GM12878 (cell line): ENCODE data around the gene RHOB. TPM values are rescaled to one million over a fixed set of nuclear protein-coding genes. Genes with fewer than 3 reads are reported as not detected.

Source experiments
- ATAC-seq: fragments of 200-7000 bp; cut with Tn5 transposase; 3 replicates; pipeline ENCODE4 v1.9.1; 2020; ENCODE audit warnings: mild to moderate bottlenecking, moderate library complexity
- BruUV-seq: library from RNA; stranded (reverse); fragments of 400-500 nt; replicated peaks from 2 replicates; lab custom pipeline; 2021; lab: Mats Ljungman, UMichigan
- CTCF ChIA-PET: fragments of 300-600 bp; sonication (Branson Sonifier 250); formaldehyde crosslinking; extraction: SDS; loops from one replicate; lab custom pipeline; 2021; ENCODE audit warnings: inconsistent platforms; lab: Yijun Ruan, JAX
- POLR2A ChIA-PET: fragments of 350-600 bp; formaldehyde crosslinking; extraction: SDS; loops from one replicate; lab custom pipeline; 2021; ENCODE audit warnings: inconsistent platforms; lab: Charles Lee
- RAD21 ChIA-PET: fragments of 300-600 bp; sonication (Branson Sonifier 250); formaldehyde crosslinking; loops from one replicate; lab custom pipeline; 2023; ENCODE audit warnings: antibody characterized with exemption; ENCODE audit not compliant: unreplicated experiment; lab: Charles Lee
- SMC1A ChIA-PET: fragments of 300-600 bp; sonication (Branson Sonifier 250); formaldehyde crosslinking; loops from one replicate; lab custom pipeline; 2023; ENCODE audit not compliant: unreplicated experiment, uncharacterized antibody; lab: Charles Lee
- DNase-seq: peaks from one replicate; pipeline ENCODE4 v3.0.0-alpha.2; 2011; ENCODE audit warnings: low read depth, low spot score
- FAIRE-seq: peaks from 3 replicates; lab custom pipeline; 2011; peaks lifted over from hg19 to GRCh38; lab: Jason Lieb, UNC
- H2AFZ ChIP-seq: 2 replicates; pipeline ENCODE4 v1.6.0; 2011; ENCODE audit warnings: low read depth, low read length, control low read depth; ENCODE audit not compliant: control insufficient read depth
- H3K27ac ChIP-seq: 2 replicates; pipeline ENCODE4 v1.5.1; 2011; ENCODE audit warnings: control low read depth; ENCODE audit not compliant: control insufficient read depth, insufficient read depth
- H3K27me3 ChIP-seq, 2 experiments: replicated peaks in 1 of 2; 2 replicates each; pipeline versions ENCODE4 v1.6.0 to v1.6.1; 2011; ENCODE audit warnings: low read length in 1 of 2; ENCODE audit not compliant: control insufficient read depth in 2 of 2, insufficient read depth in 2 of 2
- H3K36me3 ChIP-seq, 2 experiments: 2 replicates each; pipeline ENCODE4 v1.5.1; 2011; ENCODE audit warnings: low read length in 1 of 2; ENCODE audit not compliant: control insufficient read depth in 2 of 2, insufficient read depth in 2 of 2
- H3K4me1 ChIP-seq: 2 replicates; pipeline ENCODE4 v1.6.1; 2011; ENCODE audit warnings: mild to moderate bottlenecking, low read length, moderate library complexity, mixed read lengths; ENCODE audit not compliant: control insufficient read depth, insufficient read depth
- H3K4me2 ChIP-seq: 2 replicates; pipeline ENCODE4 v1.6.0; 2011; ENCODE audit warnings: control low read depth; ENCODE audit not compliant: control insufficient read depth, insufficient read depth
- H3K4me3 ChIP-seq: fragments of 200-600 bp; sonication (generic); 2 replicates; pipeline ENCODE4 v1.5.1; 2016
- H3K79me2 ChIP-seq: 2 replicates; pipeline ENCODE4 v1.6.0; 2011; ENCODE audit warnings: low read length; ENCODE audit not compliant: control insufficient read depth, insufficient read depth
- H3K9ac ChIP-seq: 2 replicates; pipeline ENCODE4 v1.8.0; 2011; ENCODE audit warnings: low read length, control low read depth, mixed read lengths; ENCODE audit not compliant: control insufficient read depth, insufficient read depth
- H3K9me3 ChIP-seq: replicated peaks from 3 replicates; pipeline ENCODE4 v1.5.1; 2011; ENCODE audit warnings: mild to moderate bottlenecking, low read length; ENCODE audit not compliant: control insufficient read depth, insufficient read depth
- H4K20me1 ChIP-seq: 2 replicates; pipeline ENCODE4 v1.6.0; 2011; ENCODE audit not compliant: control insufficient read depth, insufficient read depth
- BMI1 ChIP-seq: fragments of 450-650 bp; IDR thresholded peaks from 2 replicates; pipeline ENCODE4 v1.6.1; 2016; ENCODE audit warnings: mild to moderate bottlenecking, moderate library complexity, borderline replicate concordance
- CREB1 ChIP-seq: IDR thresholded peaks from 2 replicates; pipeline ENCODE4 v1.6.1; 2012; ENCODE audit warnings: low read depth, mild to moderate bottlenecking, inconsistent platforms
- CUX1 ChIP-seq: IDR thresholded peaks from 2 replicates; pipeline ENCODE4 v1.6.1; 2012; ENCODE audit warnings: improper control_type of control experiment, low read depth, low read length; ENCODE audit not compliant: insufficient replicate concordance
- EP300 ChIP-seq, 2 experiments: fragments of 150-350 bp in 1 of 2; IDR thresholded peaks; 2 replicates each; pipeline ENCODE4 v1.6.1; 2011 to 2012; ENCODE audit warnings: low read depth in 2 of 2, low read length in 2 of 2, borderline replicate concordance in 1 of 2, improper control_type of control experiment in 1 of 2, inconsistent platforms in 1 of 2; ENCODE audit not compliant: control insufficient read depth in 1 of 2
- FOXK2 ChIP-seq: fragments of 450-650 bp; IDR thresholded peaks from 2 replicates; pipeline ENCODE4 v1.6.1; 2017; ENCODE audit warnings: mild to moderate bottlenecking, moderate library complexity
- HDAC6 ChIP-seq: fragments of 200-600 bp; sonication (generic); IDR thresholded peaks from one replicate; pipeline ENCODE4 v1.8.0; 2017; ENCODE audit warnings: antibody characterized with exemption; ENCODE audit not compliant: unreplicated experiment
- MLLT1 ChIP-seq: fragments of 450-650 bp; IDR thresholded peaks from 2 replicates; pipeline ENCODE4 v1.6.1; 2016; ENCODE audit warnings: mild to moderate bottlenecking
- NKRF ChIP-seq: fragments of 450-650 bp; conservative IDR thresholded peaks from 2 replicates; pipeline ENCODE4 v1.6.1; 2017; ENCODE audit warnings: mild to moderate bottlenecking, moderate library complexity
- POLR2AphosphoS5 ChIP-seq: IDR thresholded peaks from 2 replicates; pipeline ENCODE4 v1.6.1; 2011; ENCODE audit warnings: mild to moderate bottlenecking, low read length, inconsistent platforms
- RCOR1 ChIP-seq: conservative IDR thresholded peaks from 2 replicates; pipeline ENCODE4 v1.6.1; 2012; ENCODE audit warnings: low read depth, low read length, improper control_type of control experiment
- SMC3 ChIP-seq: IDR thresholded peaks from 2 replicates; pipeline ENCODE4 v1.6.1; 2011; ENCODE audit warnings: low read length, improper control_type of control experiment, borderline replicate concordance
- TCF12 ChIP-seq: IDR thresholded peaks from 2 replicates; pipeline ENCODE4 v1.6.1; 2011; ENCODE audit warnings: low read depth, mild to moderate bottlenecking, low read length
- TCF3 ChIP-seq: IDR thresholded peaks from 2 replicates; pipeline ENCODE4 v1.6.1; 2012; ENCODE audit warnings: low read depth, mild to moderate bottlenecking, low read length, borderline replicate concordance; ENCODE audit not compliant: insufficient read depth
- ZBED1 ChIP-seq: IDR thresholded peaks from 2 replicates; pipeline ENCODE4 v1.6.1; 2016; ENCODE audit warnings: borderline replicate concordance
- ZNF207 ChIP-seq: fragments of 450-650 bp; IDR thresholded peaks from 2 replicates; pipeline ENCODE4 v1.6.1; 2014; ENCODE audit warnings: antibody characterized with exemption, mild to moderate bottlenecking, borderline replicate concordance
- ZNF217 ChIP-seq: fragments of 450-650 bp; IDR thresholded peaks from 2 replicates; pipeline ENCODE4 v1.6.1; 2017; ENCODE audit warnings: antibody characterized with exemption, mild to moderate bottlenecking
- WGBS: methylation state at CpG from one replicate; pipeline ENCODE4 v1.1.6; 2016; ENCODE audit warnings: low lambda C conversion rate; ENCODE audit not compliant: insufficient replicate concordance, insufficient coverage; ENCODE audit errors: missing lambda C conversion rate; 5-methylcytosine and 5-hydroxymethylcytosine counted together
- in situ Hi-C: fragments of 300-500 bp; cut with MboI; formaldehyde crosslinking; loops from 9 replicates; pipeline ENCODE4 v1.14.3; 2018; ENCODE audit warnings: mixed read lengths
- intact Hi-C: fragments of 100-400 bp; cut with micrococcal nuclease; formaldehyde crosslinking; loops from one replicate; pipeline ENCODE4 v1.14.2; 2022; ENCODE audit not compliant: unreplicated experiment
- polyA plus RNA-seq, 11 experiments: library from polyadenylated mRNA; depleted of rRNA in 4 of 11; unstranded in 6 of 11; stranded (reverse) in 5 of 11; fragments of >200 nt; fragmentation: Nextera tagmentation in 4 of 11; fragmentation: Illumina TruSeq in 1 of 11; extraction: Ambion mirVana in 4 of 11; extraction: Trizol in 1 of 11; gene quantifications; 1 replicate in 1 of 11; 2 replicates in 10 of 11; pipeline versions ENCODE4 v1.2.1 to v1.2.3, GENCODE V29; 2011 to 2016; ENCODE audit warnings: inconsistent platforms in 2 of 11, missing spikeins in 2 of 11, low read depth in 1 of 11
- total RNA-seq, 4 experiments: library from RNA; depleted of rRNA in 3 of 4; stranded (reverse); fragments of >200 nt in 3 of 4; fragmentation: Illumina TruSeq in 1 of 4; extraction: Trizol in 1 of 4; gene quantifications; 2 replicates each; pipeline versions ENCODE4 v1.2.1 to v1.2.3, GENCODE V29; 2013 to 2021

The RHOB gene
- total and polyA plus RNA-seq, 10 of the 15 experiments (the other 5 are each of a cell fraction or from before 2014, with no cell fraction given), result 0.03 to 4.5 (median 1.2) TPM

- DNase-seq (no peak), FAIRE-seq (no peak), ATAC-seq (no peak)
- Histone ChIP-seq H3K9me3 (no peaks in the 10 kb centered on the region), H4K20me1 (no peaks in the 10 kb centered on the region), H3K9ac (no peak overlapping the region), H3K27ac (no peak overlapping the region), H3K4me3 (no peak overlapping the region), H3K36me3 (no peaks in the 10 kb centered on the region), H3K79me2 (no peaks in the 10 kb centered on the region), H3K4me1 (no peaks in the 10 kb centered on the region), H2AFZ (no peak overlapping the region), H3K27me3 (no peaks in the 10 kb centered on the region; a peak in 1 of 4 replicates), H3K4me2 (no peak overlapping the region)
- intact Hi-C loops (no loop called here), in situ Hi-C loops (no loop called here)
- BruUV-seq, result no TSS peak
- ChIA-PET RAD21 (no interaction called here), POLR2A (no interaction called here), CTCF (no interaction called here), SMC1A (no interaction called here)
- 66% methylated on average over 6 of the region's 6 CpGs for WGBS
- TF ChIP-seq ZNF207 (no peak), ZBED1 (no peak), ZNF217 (no peak), NKRF (no peak), EP300 (IDR thresholded peaks at IDR 0.05; ENCODE audit: borderline replicate concordance in 1 of 2, control insufficient read depth in 1 of 2, low read depth in 2 of 2, low read length in 2 of 2) (no peak), TCF3 (no peak), FOXK2 (no peak), CREB1 (no peak), POLR2AphosphoS5 (no peak), SMC3 (no peak), CUX1 (no peak), HDAC6 (no peak), TCF12 (no peak), MLLT1 (no peak), RCOR1 (no peak), BMI1 (no peak)
Measured at GRCh38 chr2:20470211-20470610, 23.3 kb downstream of the RHOB start.
